MCF 10A (cell line): ENCODE measurements around the gene CHST9. TPM values are rescaled to one million over a fixed set of nuclear protein-coding genes. Genes with fewer than 3 reads are reported as not detected.

Experiments used
- BruUV-seq: library from RNA; stranded (reverse); fragments of 400-500 nt; replicated peaks from 2 replicates; lab custom pipeline; 2021; lab: Mats Ljungman, UMichigan
- CTCF ChIA-PET: fragments of 300-600 bp; sonication (Branson Sonifier 250); formaldehyde crosslinking; extraction: SDS; loops from one replicate; lab custom pipeline; 2021; ENCODE audit warnings: antibody characterized with exemption, inconsistent platforms; lab: Yijun Ruan, JAX
- POLR2A ChIA-PET: fragments of 300-600, 350-650 bp; sonication (Branson Sonifier 250); formaldehyde crosslinking; extraction: SDS; loops from one replicate; lab custom pipeline; 2020; ENCODE audit warnings: antibody characterized with exemption, inconsistent platforms; lab: Yijun Ruan, JAX
- DNase-seq: peaks from one replicate; pipeline ENCODE4 v3.0.0-alpha.2; 2018; ENCODE audit not compliant: unreplicated experiment
- H3K27ac Mint-ChIP-seq: one replicate; pipeline ENCODE4 v1.8.0; 2022; ENCODE audit warnings: mild to moderate bottlenecking, low read depth, mixed read lengths; ENCODE audit not compliant: unreplicated experiment
- H3K27me3 Mint-ChIP-seq: one replicate; pipeline ENCODE4 v1.8.0; 2022; ENCODE audit warnings: mixed read lengths; ENCODE audit not compliant: insufficient read depth, unreplicated experiment
- H3K36me3 Mint-ChIP-seq: one replicate; pipeline ENCODE4 v1.8.0; 2022; ENCODE audit warnings: mild to moderate bottlenecking, moderate library complexity, mixed read lengths; ENCODE audit not compliant: insufficient read depth, unreplicated experiment
- H3K4me1 Mint-ChIP-seq: one replicate; pipeline ENCODE4 v1.8.0; 2022; ENCODE audit warnings: mixed read lengths; ENCODE audit not compliant: insufficient read depth, unreplicated experiment
- H3K4me3 Mint-ChIP-seq: one replicate; pipeline ENCODE4 v1.8.0; 2022; ENCODE audit warnings: mild to moderate bottlenecking, moderate library complexity, mixed read lengths; ENCODE audit not compliant: unreplicated experiment
- H3K9me3 Mint-ChIP-seq: one replicate; pipeline ENCODE4 v1.8.0; 2022; ENCODE audit warnings: mixed read lengths; ENCODE audit not compliant: unreplicated experiment
- intact Hi-C: fragments of 100-400 bp; cut with micrococcal nuclease; formaldehyde crosslinking; loops from 2 replicates; pipeline ENCODE4 v1.14.1; 2022
- total RNA-seq: library from RNA; stranded (reverse); gene quantifications from 2 replicates; pipeline ENCODE4 v1.2.3, GENCODE V29; 2022
- TF ChIP-seq, protein P1 (sequence below): fragments of 200-600 bp; IDR thresholded peaks from one replicate; pipeline ENCODE4 v1.8.0; 2022; ENCODE audit warnings: antibody characterized with exemption, mild to moderate bottlenecking; ENCODE audit not compliant: unreplicated experiment

The CHST9 gene
- total RNA-seq, 1 experiment from 2014 or later = not detected

DNA sequence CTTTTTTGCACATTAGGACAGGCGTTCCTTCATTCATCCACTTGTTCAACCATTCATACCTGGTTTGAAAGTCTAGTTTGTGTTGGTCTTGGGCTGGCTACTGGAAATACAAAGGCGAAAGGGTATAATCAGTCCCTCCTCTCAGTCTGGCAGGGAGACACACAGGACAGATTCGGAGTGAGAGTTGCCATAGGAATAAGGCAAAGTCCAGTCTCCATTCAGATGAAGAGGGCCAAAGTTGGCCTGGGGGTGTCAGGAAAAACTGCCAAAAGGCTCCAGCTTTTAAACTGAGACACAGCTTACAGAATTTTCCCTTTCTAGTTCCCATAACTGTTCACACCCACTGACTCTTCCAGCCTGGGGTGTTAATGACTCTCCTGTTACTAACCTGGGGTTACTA lies 223.3 kb downstream of the CHST9 start:
- Mint-ChIP-seq H3K4me3 (no peak overlapping the region), H3K4me1 (no peaks in the 10 kb centered on the region), H3K27me3 (no peaks in the 10 kb centered on the region), H3K27ac (no peak overlapping the region), H3K36me3 (no peaks in the 10 kb centered on the region), H3K9me3 (no peaks in the 10 kb centered on the region)
- no TSS peak for BruUV-seq
- intact Hi-C loops = loop anchor here (2.0 to 10.0 kb wide), 4 partner anchors 149 to 417 kb away; partner anchors contain the start of gene KCTD1
- ChIA-PET CTCF (interaction anchor here (0.5 to 1.0 kb wide), 2 partner anchors 125 to 639 kb away, joined by 4 to 6 read pairs; no protein-coding TSS in a partner anchor), POLR2A (no interaction called here)
- TF ChIP-seq, protein P1, sequence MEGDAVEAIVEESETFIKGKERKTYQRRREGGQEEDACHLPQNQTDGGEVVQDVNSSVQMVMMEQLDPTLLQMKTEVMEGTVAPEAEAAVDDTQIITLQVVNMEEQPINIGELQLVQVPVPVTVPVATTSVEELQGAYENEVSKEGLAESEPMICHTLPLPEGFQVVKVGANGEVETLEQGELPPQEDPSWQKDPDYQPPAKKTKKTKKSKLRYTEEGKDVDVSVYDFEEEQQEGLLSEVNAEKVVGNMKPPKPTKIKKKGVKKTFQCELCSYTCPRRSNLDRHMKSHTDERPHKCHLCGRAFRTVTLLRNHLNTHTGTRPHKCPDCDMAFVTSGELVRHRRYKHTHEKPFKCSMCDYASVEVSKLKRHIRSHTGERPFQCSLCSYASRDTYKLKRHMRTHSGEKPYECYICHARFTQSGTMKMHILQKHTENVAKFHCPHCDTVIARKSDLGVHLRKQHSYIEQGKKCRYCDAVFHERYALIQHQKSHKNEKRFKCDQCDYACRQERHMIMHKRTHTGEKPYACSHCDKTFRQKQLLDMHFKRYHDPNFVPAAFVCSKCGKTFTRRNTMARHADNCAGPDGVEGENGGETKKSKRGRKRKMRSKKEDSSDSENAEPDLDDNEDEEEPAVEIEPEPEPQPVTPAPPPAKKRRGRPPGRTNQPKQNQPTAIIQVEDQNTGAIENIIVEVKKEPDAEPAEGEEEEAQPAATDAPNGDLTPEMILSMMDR = no peak
- DNase-seq = no peak

- Mint-ChIP-seq H3K27me3 (no peaks in the 10 kb centered on the region), H3K9me3 (no peaks in the 10 kb centered on the region), H3K4me3 (no peak overlapping the region), H3K36me3 (no peaks in the 10 kb centered on the region), H3K27ac (no peak overlapping the region), H3K4me1 (no peaks in the 10 kb centered on the region)
- ChIA-PET POLR2A (no interaction called here), CTCF (interaction anchor here (0.7 to 2.9 kb wide), 3 partner anchors 12 to 339 kb away, joined by 3 to 12 read pairs (median 7); no protein-coding TSS in a partner anchor)
- no peak for DNase-seq
- intact Hi-C loops = loop anchor here (10.0 kb wide), 2 partner anchors 306 to 416 kb away; partner anchors contain the start of gene KCTD1
- no TSS peak for BruUV-seq
- TF ChIP-seq, protein P1 = no peak
These were observed 224.2 kb downstream of the CHST9 start for GRCh38 chr18:26960911-26961310.

- BruUV-seq = no TSS peak
- no peak for DNase-seq
- Mint-ChIP-seq H3K4me3 (no peak overlapping the region), H3K27ac (no peak overlapping the region), H3K36me3 (no peaks in the 10 kb centered on the region), H3K27me3 (no peaks in the 10 kb centered on the region), H3K4me1 (no peaks in the 10 kb centered on the region), H3K9me3 (no peaks in the 10 kb centered on the region)
- TF ChIP-seq, protein P1 = no peak
- POLR2A ChIA-PET = no interaction called here
- CTCF ChIA-PET = interaction anchor here (0.6 to 0.8 kb wide), 2 partner anchors 553 to 847 kb away, joined by 3 read pairs; no protein-coding TSS in a partner anchor
- intact Hi-C loops = no loop called here
These were observed 228.2 kb downstream of the CHST9 start for GRCh38 chr18:26956863-26957262.

GRCh38 chr18:26948703-26949102 lies 236.4 kb downstream of the CHST9 start:
- Mint-ChIP-seq H3K36me3 (no peaks in the 10 kb centered on the region), H3K27ac (no peak overlapping the region), H3K9me3 (peaks cover under 1% of the 10 kb centered on the region), H3K4me3 (no peak overlapping the region), H3K4me1 (peaks cover 2% of the 10 kb centered on the region), H3K27me3 (no peaks in the 10 kb centered on the region)
- intact Hi-C loops = loop anchor here (1.0 kb wide), 1 partner anchor 7 kb away; no protein-coding TSS in a partner anchor
- TF ChIP-seq, protein P1 = no peak
- CTCF ChIA-PET = interaction anchor here (0.6 kb wide), 2 partner anchors 12 to 517 kb away, joined by 3 read pairs; no protein-coding TSS in a partner anchor
- DNase-seq = no peak
- POLR2A ChIA-PET = no interaction called here
- BruUV-seq = no TSS peak
